ENCODE results near the gene KAZN. TPM values are rescaled to one million over a fixed set of nuclear protein-coding genes. Genes with fewer than 3 reads are reported as not detected.
A peak's percentile ranks its signal among the peaks of the same experiment; 100 is the strongest.

KAZN gene
- total RNA-seq, 1 donor from 2014 or later = 9.4 TPM

DNA sequence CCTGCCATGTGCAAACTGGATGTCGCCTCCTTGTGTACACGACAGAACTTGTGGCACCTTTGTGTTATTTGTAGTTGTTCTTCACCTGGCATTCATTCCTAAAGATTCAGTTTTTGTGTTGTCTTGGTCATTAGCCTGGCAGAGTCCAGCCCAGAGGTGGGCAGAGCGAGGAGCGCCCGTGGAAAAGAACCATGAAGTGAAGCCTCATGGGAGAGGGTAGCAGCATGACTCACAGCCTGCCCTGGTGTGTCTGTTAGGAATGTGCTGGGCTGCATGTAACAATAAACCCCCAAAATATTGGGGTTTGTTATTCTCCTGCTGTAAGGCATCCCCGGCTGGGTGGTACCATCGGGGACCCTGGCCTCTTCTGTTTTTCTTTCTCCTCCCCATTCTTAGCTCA is 430.1 kb downstream of the KAZN start:
- Histone ChIP-seq H3K27me3 (ENCODE audit: insufficient read depth, low read length) (no peaks in the 10 kb centered on the region), H3K79me2 (ENCODE audit: insufficient read depth, low read length) (no peaks in the 10 kb centered on the region), H3K9me3 (ENCODE audit: insufficient read depth, low read depth, low read length) (no peaks in the 10 kb centered on the region), H3K36me3 (ENCODE audit: insufficient read depth, low read length) (no peaks in the 10 kb centered on the region), H3K4me3 (ENCODE audit: insufficient read depth, low read depth, low read length) (no peak overlapping the region), H3K4me2 (ENCODE audit: low read length) (peak overlapping the region; percentile 62), H4K20me1 (ENCODE audit: insufficient read depth, low read length) (no peaks in the 10 kb centered on the region), H3K4me1 (ENCODE audit: insufficient read depth, low read length) (peaks cover 31% of the 10 kb centered on the region), H3K27ac (ENCODE audit: low read depth, low read length) (peak overlapping the region; percentile 21), H2AFZ (ENCODE audit: low read depth, low read length) (no peak overlapping the region), H3K9ac (ENCODE audit: low read length) (peak overlapping the region; percentile 41)
- Mint-ChIP-seq H3K4me3 (ENCODE audit: unreplicated experiment) (no peak overlapping the region), H3K9me3 (ENCODE audit: unreplicated experiment) (peaks cover 3% of the 10 kb centered on the region), H3K4me1 (ENCODE audit: low read depth, unreplicated experiment) (peaks cover 30% of the 10 kb centered on the region), H3K27me3 (ENCODE audit: low read depth, unreplicated experiment) (peaks cover 2% of the 10 kb centered on the region), H3K36me3 (ENCODE audit: low read depth, unreplicated experiment) (peaks cover 5% of the 10 kb centered on the region), H3K27ac (ENCODE audit: unreplicated experiment) (peak overlapping the region; percentile 85)
- TF ChIP-seq, protein P1, sequence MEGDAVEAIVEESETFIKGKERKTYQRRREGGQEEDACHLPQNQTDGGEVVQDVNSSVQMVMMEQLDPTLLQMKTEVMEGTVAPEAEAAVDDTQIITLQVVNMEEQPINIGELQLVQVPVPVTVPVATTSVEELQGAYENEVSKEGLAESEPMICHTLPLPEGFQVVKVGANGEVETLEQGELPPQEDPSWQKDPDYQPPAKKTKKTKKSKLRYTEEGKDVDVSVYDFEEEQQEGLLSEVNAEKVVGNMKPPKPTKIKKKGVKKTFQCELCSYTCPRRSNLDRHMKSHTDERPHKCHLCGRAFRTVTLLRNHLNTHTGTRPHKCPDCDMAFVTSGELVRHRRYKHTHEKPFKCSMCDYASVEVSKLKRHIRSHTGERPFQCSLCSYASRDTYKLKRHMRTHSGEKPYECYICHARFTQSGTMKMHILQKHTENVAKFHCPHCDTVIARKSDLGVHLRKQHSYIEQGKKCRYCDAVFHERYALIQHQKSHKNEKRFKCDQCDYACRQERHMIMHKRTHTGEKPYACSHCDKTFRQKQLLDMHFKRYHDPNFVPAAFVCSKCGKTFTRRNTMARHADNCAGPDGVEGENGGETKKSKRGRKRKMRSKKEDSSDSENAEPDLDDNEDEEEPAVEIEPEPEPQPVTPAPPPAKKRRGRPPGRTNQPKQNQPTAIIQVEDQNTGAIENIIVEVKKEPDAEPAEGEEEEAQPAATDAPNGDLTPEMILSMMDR (IDR thresholded peaks at IDR 0.05; ENCODE audit: insufficient read depth, low read depth, low read length) = no peak
- TF ChIP-seq EZH2 (IDR thresholded peaks at IDR 0.05; ENCODE audit: insufficient read depth, low read length) = no peak
- DNase-seq (ENCODE audit: low read depth) = no peak
- FAIRE-seq = no peak

DNA sequence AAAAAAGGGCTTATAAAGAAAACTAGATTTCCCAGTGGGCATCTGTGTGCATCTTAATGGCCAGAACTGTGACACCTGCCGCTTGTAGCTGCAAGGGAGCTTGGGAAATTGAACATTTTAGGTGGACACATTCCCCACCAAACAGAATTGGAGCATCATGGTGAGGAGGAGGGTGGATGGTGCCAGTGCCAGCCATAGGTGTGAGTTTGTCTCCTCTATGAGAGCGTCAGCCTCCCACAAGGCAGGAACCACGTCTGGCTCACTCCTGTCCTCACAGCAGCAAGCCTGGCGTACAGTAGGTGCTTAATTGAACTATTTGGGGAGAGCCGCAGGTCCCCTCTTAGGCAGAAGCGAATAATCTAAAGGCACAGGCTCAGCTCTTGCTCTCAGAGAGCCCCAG is 430.6 kb downstream of the KAZN start:
- H3K27me3 Mint-ChIP-seq (ENCODE audit: low read depth, unreplicated experiment) = peaks cover 2% of the 10 kb centered on the region
- peak overlapping the region; percentile 83 for H3K27ac Mint-ChIP-seq (ENCODE audit: unreplicated experiment)
- no peak overlapping the region for H3K9ac ChIP-seq (ENCODE audit: low read length)

DNA sequence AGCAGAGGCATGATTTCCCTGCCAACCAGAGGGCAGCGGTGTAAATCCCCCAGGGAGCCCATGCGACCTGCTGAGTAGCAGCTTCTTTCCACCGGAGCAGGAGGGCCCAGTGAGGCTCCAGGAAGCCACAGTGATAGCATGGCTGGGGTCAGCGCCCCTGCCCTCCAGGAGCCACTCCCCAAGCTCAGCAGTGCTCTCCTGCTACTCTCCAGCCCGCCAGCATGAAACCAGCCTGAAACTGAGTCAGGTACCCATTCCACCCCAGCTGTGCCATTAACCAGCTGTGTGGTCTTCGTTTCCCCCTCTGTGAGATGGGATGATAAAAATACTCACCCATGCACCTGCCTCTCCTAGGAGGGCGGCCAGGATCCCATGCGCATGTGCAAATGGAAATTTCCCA is 431.3 kb downstream of the KAZN start:
- no peaks in the 10 kb centered on the region for H3K36me3 ChIP-seq (ENCODE audit: insufficient read depth, low read length)
- peaks cover 33% of the 10 kb centered on the region for H3K4me1 ChIP-seq (ENCODE audit: insufficient read depth, low read length)
- H3K4me3 ChIP-seq (ENCODE audit: insufficient read depth, low read depth, low read length) = no peak overlapping the region
- DNase-seq (ENCODE audit: low read depth) (no peak), FAIRE-seq (no peak)
- no peaks in the 10 kb centered on the region for H3K79me2 ChIP-seq (ENCODE audit: insufficient read depth, low read length)
- Mint-ChIP-seq H3K4me3 (ENCODE audit: unreplicated experiment) (no peak overlapping the region), H3K4me1 (ENCODE audit: low read depth, unreplicated experiment) (peaks cover 33% of the 10 kb centered on the region), H3K36me3 (ENCODE audit: low read depth, unreplicated experiment) (peaks cover 5% of the 10 kb centered on the region), H3K9me3 (ENCODE audit: unreplicated experiment) (peaks cover 3% of the 10 kb centered on the region), H3K27ac (ENCODE audit: unreplicated experiment) (no peak overlapping the region), H3K27me3 (ENCODE audit: low read depth, unreplicated experiment) (no peaks in the 10 kb centered on the region)
- peaks cover 4% of the 10 kb centered on the region for H4K20me1 ChIP-seq (ENCODE audit: insufficient read depth, low read length)
- no peak overlapping the region for H3K4me2 ChIP-seq (ENCODE audit: low read length)
- no peaks in the 10 kb centered on the region for H3K27me3 ChIP-seq (ENCODE audit: insufficient read depth, low read length)
- no peaks in the 10 kb centered on the region for H3K9me3 ChIP-seq (ENCODE audit: insufficient read depth, low read depth, low read length)
- H3K27ac ChIP-seq (ENCODE audit: low read depth, low read length) = no peak overlapping the region
- TF ChIP-seq EZH2 (IDR thresholded peaks at IDR 0.05; ENCODE audit: insufficient read depth, low read length) = no peak
- TF ChIP-seq, protein P1 (IDR thresholded peaks at IDR 0.05; ENCODE audit: insufficient read depth, low read depth, low read length) = no peak
- no peak overlapping the region for H3K9ac ChIP-seq (ENCODE audit: low read length)
- H2AFZ ChIP-seq (ENCODE audit: low read depth, low read length) = no peak overlapping the region

More for the DNA sequence above, 430.6 kb downstream of the KAZN start:
- peaks cover 33% of the 10 kb centered on the region for H3K4me1 ChIP-seq (ENCODE audit: insufficient read depth, low read length)
- no peaks in the 10 kb centered on the region for H3K36me3 ChIP-seq (ENCODE audit: insufficient read depth, low read length)
- peaks cover 5% of the 10 kb centered on the region for H3K36me3 Mint-ChIP-seq (ENCODE audit: low read depth, unreplicated experiment)
- H3K4me3 ChIP-seq (ENCODE audit: insufficient read depth, low read depth, low read length) = no peak overlapping the region
- H3K4me2 ChIP-seq (ENCODE audit: low read length) = peak overlapping the region; percentile 62
- TF ChIP-seq EZH2 (IDR thresholded peaks at IDR 0.05; ENCODE audit: insufficient read depth, low read length) = no peak
- TF ChIP-seq, protein P1 (IDR thresholded peaks at IDR 0.05; ENCODE audit: insufficient read depth, low read depth, low read length) = no peak
- no peaks in the 10 kb centered on the region for H4K20me1 ChIP-seq (ENCODE audit: insufficient read depth, low read length)
- H3K27ac ChIP-seq (ENCODE audit: low read depth, low read length) = no peak overlapping the region
- H3K9me3 Mint-ChIP-seq (ENCODE audit: unreplicated experiment) = peaks cover 3% of the 10 kb centered on the region
- no peak for DNase-seq (ENCODE audit: low read depth)
- no peak overlapping the region for H3K4me3 Mint-ChIP-seq (ENCODE audit: unreplicated experiment)
- H3K4me1 Mint-ChIP-seq (ENCODE audit: low read depth, unreplicated experiment) = peaks cover 32% of the 10 kb centered on the region
- H2AFZ ChIP-seq (ENCODE audit: low read depth, low read length) = no peak overlapping the region
- no peak for FAIRE-seq
- H3K27me3 ChIP-seq (ENCODE audit: insufficient read depth, low read length) = no peaks in the 10 kb centered on the region
- no peaks in the 10 kb centered on the region for H3K79me2 ChIP-seq (ENCODE audit: insufficient read depth, low read length)
- H3K9me3 ChIP-seq (ENCODE audit: insufficient read depth, low read depth, low read length) = no peaks in the 10 kb centered on the region
